ENCODE results near the gene SPON1.
"Not testable (repeated sequence)": the region's sequence is repeated elsewhere in the genome, so short reads cannot be mapped to it uniquely, and the experiment has no call there.

SPON1 gene

GRCh38 chr11:14252501-14252900, 290.0 kb downstream of the SPON1 start:
- not testable (repeated sequence) for DNase-seq

DNA sequence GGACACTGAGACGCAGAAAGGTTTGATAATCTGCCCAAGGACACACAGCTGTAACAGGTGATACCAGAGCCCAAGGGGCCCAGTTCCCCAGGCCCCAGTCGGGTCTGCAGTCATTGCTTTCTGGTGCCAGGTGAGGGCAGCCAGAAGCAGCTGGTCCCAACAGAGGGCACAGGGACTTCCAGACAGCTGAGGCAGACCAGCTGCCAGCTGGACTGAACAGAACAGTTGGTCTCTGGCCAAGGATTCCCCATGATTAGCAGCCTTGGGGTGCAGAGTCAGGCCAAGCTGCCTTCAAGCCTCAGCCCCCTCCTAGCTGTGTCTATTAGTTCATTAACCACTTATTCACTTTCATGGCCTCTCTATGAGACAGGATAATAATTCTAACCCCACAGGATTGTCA, 290.9 kb downstream of the SPON1 start:
- DNase-seq = peak; percentile 14

DNA sequence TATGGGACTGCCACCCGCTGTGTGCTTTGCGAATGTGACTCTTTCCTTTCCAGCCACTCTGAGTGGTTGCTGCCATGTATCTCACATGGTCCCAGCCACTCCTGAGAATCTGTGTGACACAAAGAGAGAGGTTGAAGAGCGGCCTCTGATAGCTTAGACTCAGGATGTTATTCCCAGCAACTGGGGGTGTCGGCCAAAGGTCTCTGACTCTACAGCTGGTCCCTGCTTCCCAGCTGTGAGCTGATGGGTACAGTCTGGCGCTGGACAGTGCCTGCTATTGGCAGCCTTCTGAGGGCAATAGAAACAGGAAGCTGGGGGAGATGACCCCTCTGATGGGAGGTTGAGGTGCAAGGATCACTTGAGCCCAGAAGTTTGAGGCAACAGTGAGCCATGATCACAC, 291.3 kb downstream of the SPON1 start:
- DNase-seq = no peak

GRCh38 chr11:14254533-14255237, 292.2 kb downstream of the SPON1 start:
- DNase-seq = no peak

GRCh38 chr11:14255238-14255534, 292.7 kb downstream of the SPON1 start:
- no peak for DNase-seq

- no peak for DNase-seq
Observed at GRCh38 chr11:14258221-14258935, 295.9 kb downstream of the SPON1 start.

- DNase-seq = no peak
Observed at GRCh38 chr11:14259186-14259784, 296.8 kb downstream of the SPON1 start.

DNA sequence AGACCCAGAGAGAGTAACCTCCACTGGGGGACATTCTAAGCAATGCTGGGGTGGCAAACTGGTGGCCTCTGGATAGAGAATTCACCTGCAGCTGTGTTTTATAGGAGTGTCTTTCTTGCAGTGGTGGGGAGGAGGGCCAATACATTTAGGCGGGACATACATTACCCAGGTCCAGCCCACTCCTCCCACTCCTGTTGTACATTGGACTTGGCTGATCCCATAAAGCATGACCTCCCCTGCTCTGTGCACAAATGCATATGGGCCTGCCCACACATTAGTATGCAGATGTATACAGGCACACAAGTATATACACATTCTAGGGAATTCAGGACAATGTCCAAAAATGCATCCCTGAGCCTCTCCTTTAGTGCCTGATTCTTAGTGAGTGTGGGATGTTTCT, 297.4 kb downstream of the SPON1 start:
- no peak for DNase-seq

DNA sequence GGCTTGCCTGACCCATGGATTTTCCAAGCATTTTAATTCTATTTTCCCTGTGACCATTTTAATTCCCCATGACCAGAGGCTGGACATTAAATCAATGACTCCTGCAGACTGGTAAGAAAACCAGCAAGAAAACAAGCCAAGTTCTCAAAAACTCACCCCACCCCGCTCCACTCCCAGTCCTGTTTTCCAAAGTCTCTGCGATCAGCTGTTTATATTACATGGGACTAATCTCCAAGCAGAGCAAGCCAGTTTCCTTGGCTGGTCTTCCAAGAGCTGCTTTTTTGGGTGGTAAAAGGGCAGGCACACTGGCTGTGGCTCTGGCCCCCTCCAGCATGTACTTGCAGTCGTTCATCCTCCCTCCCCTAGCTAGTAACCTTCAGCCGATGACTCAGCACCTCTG, 298.5 kb downstream of the SPON1 start:
- DNase-seq = no peak

- DNase-seq = no peak
Observed at GRCh38 chr11:14262271-14262846, 299.8 kb downstream of the SPON1 start.

DNA sequence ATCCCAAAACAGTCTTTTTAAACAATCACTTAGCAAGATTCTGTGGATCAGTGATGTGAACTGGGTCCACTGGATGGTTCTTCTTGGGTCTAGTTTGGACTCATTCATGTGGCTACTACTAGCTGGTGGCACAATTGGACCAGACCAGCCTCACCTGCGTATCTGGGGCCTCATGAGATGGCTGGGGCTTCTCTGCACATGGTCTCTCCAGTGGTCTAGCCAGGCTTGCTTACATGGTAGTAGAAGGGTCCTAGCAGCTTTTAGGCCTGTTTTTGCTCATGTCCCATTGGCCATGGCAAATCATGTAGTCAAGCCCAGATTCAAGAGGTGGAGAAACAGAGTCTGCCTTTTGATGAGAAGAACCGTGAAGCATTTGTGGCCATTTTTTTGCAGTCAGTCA, 302.4 kb downstream of the SPON1 start:
- no peak for DNase-seq

GRCh38 chr11:14266622-14267021, 304.1 kb downstream of the SPON1 start:
- no peak for DNase-seq

- DNase-seq = no peak
Observed at GRCh38 chr11:14267861-14268635, 305.5 kb downstream of the SPON1 start.

- DNase-seq = no peak
Observed at GRCh38 chr11:14269692-14270573, 307.4 kb downstream of the SPON1 start.

- DNase-seq = no peak
Observed at GRCh38 chr11:14270690-14271542, 308.4 kb downstream of the SPON1 start.

DNA sequence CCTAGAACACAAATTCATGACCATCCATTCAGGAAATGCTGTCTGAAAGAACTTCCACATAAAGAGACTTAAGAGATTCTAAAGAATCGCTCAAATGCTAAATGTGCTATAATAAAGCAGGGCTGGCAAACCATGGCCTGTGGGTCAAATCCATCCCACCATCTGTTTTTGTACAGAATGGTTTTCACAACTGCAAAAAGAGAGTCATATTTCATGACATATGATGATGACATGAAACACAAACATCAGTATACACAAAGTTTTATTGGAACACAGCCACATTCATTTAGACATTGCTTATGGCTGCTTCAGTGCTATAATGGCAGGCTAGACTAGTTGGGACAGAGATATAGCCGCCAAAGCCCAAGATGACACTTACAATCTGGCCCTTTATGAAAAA, 311.4 kb downstream of the SPON1 start:
- DNase-seq = no peak

GRCh38 chr11:14275076-14275475, 312.6 kb downstream of the SPON1 start:
- no peak for DNase-seq

DNA sequence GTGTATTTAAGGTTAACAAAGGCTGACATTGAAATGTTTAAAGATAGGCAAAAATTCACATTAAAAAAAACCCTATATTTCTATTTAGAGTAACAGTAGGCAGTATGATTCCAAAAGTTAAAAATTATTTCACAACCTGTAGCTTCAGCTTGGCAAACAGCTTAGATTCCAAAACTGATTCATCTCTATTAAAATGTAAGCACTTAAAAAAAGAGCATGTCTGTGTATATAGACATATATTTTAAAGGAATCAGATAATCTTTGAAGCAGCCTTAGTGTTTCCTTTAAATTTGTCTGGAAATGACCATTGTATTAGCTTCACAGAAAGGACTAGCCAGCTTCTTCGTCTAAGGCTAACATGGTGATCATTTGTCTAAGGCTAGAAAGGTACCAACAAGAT, 316.3 kb downstream of the SPON1 start:
- not testable (repeated sequence) for DNase-seq

GRCh38 chr11:14288189-14288935, 325.8 kb downstream of the SPON1 start:
- no peak for DNase-seq

GRCh38 chr11:14290422-14290821, 327.9 kb downstream of the SPON1 start:
- no peak for DNase-seq

Measured in NCI-H1105 treated with DMSO at 0.1 percent for 48 hours (cell line).